Neural progenitor cell (in vitro differentiated cells): ENCODE measurements around the gene ANKDD1B. TPM values are rescaled to one million over a fixed set of nuclear protein-coding genes. Genes with fewer than 3 reads are reported as not detected.
"Not testable (repeated sequence)": the region's sequence is repeated elsewhere in the genome, so short reads cannot be mapped to it uniquely, and the experiment has no call there.

ENCODE experiments used
- DNase-seq: peaks from one replicate; pipeline ENCODE4 v3.0.0-alpha.2; 2016; ENCODE audit warnings: low spot score
- H2AFZ ChIP-seq: fragments of 200-600 bp; sonication (generic); replicated peaks from 2 replicates; pipeline ENCODE4 v1.6.1; 2016; ENCODE audit warnings: antibody characterized with exemption
- H3F3A ChIP-seq: fragments of 200-600 bp; sonication (generic); 2 replicates; pipeline ENCODE4 v1.6.1; 2016; ENCODE audit warnings: antibody characterized with exemption, low read depth
- H3K27ac ChIP-seq: fragments of 200-600 bp; sonication (generic); 2 replicates; pipeline ENCODE4 v1.5.1; 2016; ENCODE audit warnings: mild to moderate bottlenecking
- H3K27me3 ChIP-seq: fragments of 200-600 bp; sonication (generic); 2 replicates; pipeline ENCODE4 v1.6.1; 2016; ENCODE audit warnings: mild to moderate bottlenecking, moderate library complexity
- H3K36me3 ChIP-seq: fragments of 200-600 bp; sonication (generic); 2 replicates; pipeline ENCODE4 v1.5.1; 2016
- H3K4me1 ChIP-seq: fragments of 200-600 bp; sonication (generic); 2 replicates; pipeline ENCODE4 v1.6.1; 2016; ENCODE audit warnings: mixed run types
- H3K4me2 ChIP-seq: fragments of 200-600 bp; sonication (generic); 2 replicates; pipeline ENCODE4 v1.6.1; 2016
- H3K4me3 ChIP-seq: fragments of 200-600 bp; sonication (generic); 2 replicates; pipeline ENCODE4 v1.5.1; 2016
- H3K79me2 ChIP-seq: fragments of 200-600 bp; sonication (generic); 2 replicates; pipeline ENCODE4 v1.6.1; 2016; ENCODE audit warnings: low read depth
- H3K9ac ChIP-seq: fragments of 200-600 bp; sonication (generic); 2 replicates; pipeline ENCODE4 v1.6.1; 2016
- H3K9me3 ChIP-seq: fragments of 200-600 bp; sonication (generic); 2 replicates; pipeline ENCODE4 v1.5.1; 2016; ENCODE audit warnings: low read depth
- H4K20me1 ChIP-seq: fragments of 200-600 bp; sonication (generic); 2 replicates; pipeline ENCODE4 v1.6.1; 2016; ENCODE audit warnings: low read depth
- H3K27ac Mint-ChIP-seq: 3 replicates; pipeline ENCODE4 v1.8.0; 2021; ENCODE audit warnings: mixed read lengths
- H3K27me3 Mint-ChIP-seq: 2 replicates; pipeline ENCODE4 v1.8.0; 2022; ENCODE audit warnings: low read depth, mild to moderate bottlenecking, inconsistent platforms, moderate library complexity, mixed read lengths; ENCODE audit not compliant: insufficient read depth
- H3K36me3 Mint-ChIP-seq: 3 replicates; pipeline ENCODE4 v1.8.0; 2021; ENCODE audit warnings: mixed read lengths
- H3K4me1 Mint-ChIP-seq: 3 replicates; pipeline ENCODE4 v1.8.0; 2021; ENCODE audit warnings: mixed read lengths
- H3K4me3 Mint-ChIP-seq: 3 replicates; pipeline ENCODE4 v1.8.0; 2021; ENCODE audit warnings: mild to moderate bottlenecking, moderate library complexity, mixed read lengths
- H3K9me3 Mint-ChIP-seq: 3 replicates; pipeline ENCODE4 v1.8.0; 2020; ENCODE audit warnings: mixed read lengths
- EZH2 ChIP-seq: fragments of 200-600 bp; sonication (generic); IDR thresholded peaks from 2 replicates; pipeline ENCODE4 v1.6.1; 2017; ENCODE audit warnings: antibody characterized with exemption, mild to moderate bottlenecking, moderate library complexity
- EZH2phosphoT487 ChIP-seq: fragments of 200-600 bp; sonication (generic); IDR thresholded peaks from 2 replicates; pipeline ENCODE4 v1.6.1; 2017; ENCODE audit warnings: antibody characterized with exemption
- total RNA-seq: library from RNA; depleted of rRNA; stranded (reverse); fragments of >200 nt; gene quantifications from 2 replicates; pipeline ENCODE4 v1.2.3, GENCODE V29; 2015; ENCODE audit warnings: low replicate concordance
- TF ChIP-seq, protein P1 (sequence below): fragments of 200-600 bp; sonication (generic); IDR thresholded peaks from 2 replicates; pipeline ENCODE4 v1.5.1; 2017; ENCODE audit warnings: antibody characterized with exemption, mild to moderate bottlenecking

The ANKDD1B gene
- 0.40 and 0.60 TPM in 2 replicates for total RNA-seq

DNA sequence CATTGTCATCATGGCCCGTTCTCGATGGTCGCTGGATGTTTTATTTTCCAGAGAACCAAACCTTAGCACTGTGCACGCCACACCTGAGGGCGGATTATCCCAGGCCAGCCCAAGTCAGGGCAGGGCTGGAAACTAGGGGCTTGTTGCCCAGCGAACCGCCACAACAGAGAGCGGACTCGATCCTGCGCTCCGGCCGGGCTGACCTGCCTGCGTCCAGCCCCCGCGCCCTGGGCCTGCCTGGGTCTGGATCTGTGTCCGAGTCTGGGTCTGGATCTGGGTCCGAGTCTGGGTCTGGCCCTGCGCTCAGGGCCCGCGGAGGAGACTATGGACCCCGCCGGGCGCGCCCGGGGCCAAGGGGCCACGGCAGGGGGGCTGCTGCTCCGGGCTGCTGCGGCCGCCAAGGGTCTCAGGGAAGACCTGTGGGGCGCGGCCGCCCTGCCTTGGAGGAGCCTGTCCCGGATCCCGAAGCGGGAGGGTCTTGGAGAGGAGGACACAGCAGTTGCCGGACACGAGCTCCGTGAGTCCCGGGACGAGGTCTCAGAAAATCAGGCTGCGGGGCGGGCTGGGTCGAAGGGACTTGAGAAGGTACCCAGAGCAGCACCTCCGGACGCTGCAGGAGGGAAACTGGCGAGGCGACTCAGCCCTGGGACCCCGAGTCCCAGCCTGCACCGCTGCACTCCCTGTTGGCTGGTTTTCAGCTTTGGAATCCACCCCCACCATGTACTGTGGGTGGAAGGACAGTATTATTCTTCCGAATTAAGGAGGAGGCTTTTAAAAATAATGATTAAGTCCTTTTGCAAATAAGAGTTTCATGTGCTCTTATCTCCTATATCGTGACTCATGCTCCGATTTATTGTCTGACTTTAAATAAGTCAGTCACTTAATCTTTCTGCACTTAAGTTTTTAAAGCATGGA is at the start of gene ANKDD1B:
ANKDD1B (plus strand) TSS at position 143 of the 915 bp plus-strand sequence; CDS start at position 325, 182 bp downstream.
- Histone ChIP-seq H3K9me3 (no peaks in the 10 kb centered on the region), H3K4me2 (peak within 1 kb of the TSS; percentile 89), H3K4me1 (peaks cover 15% of the 10 kb centered on the region), H2AFZ (peak within 1 kb of the TSS; percentile 73), H3K79me2 (no peaks in the 10 kb centered on the region), H4K20me1 (no peaks in the 10 kb centered on the region), H3K27ac (no peak within 1 kb of the TSS), H3K27me3 (peaks cover 9% of the 10 kb centered on the region), H3K4me3 (peak within 1 kb of the TSS; percentile 64), H3F3A (peaks cover 22% of the 10 kb centered on the region), H3K36me3 (no peaks in the 10 kb centered on the region), H3K9ac (no peak within 1 kb of the TSS)
- DNase-seq, result peak; percentile 65
- Mint-ChIP-seq H3K27me3 (peaks cover 9% of the 10 kb centered on the region), H3K27ac (no peak within 1 kb of the TSS), H3K4me3 (peak within 1 kb of the TSS; percentile 82), H3K36me3 (peaks cover 4% of the 10 kb centered on the region), H3K4me1 (peaks cover 24% of the 10 kb centered on the region), H3K9me3 (no peaks in the 10 kb centered on the region)
- TF ChIP-seq EZH2phosphoT487, result no peak
- peak; percentile 26 for TF ChIP-seq EZH2
- TF ChIP-seq, protein P1, sequence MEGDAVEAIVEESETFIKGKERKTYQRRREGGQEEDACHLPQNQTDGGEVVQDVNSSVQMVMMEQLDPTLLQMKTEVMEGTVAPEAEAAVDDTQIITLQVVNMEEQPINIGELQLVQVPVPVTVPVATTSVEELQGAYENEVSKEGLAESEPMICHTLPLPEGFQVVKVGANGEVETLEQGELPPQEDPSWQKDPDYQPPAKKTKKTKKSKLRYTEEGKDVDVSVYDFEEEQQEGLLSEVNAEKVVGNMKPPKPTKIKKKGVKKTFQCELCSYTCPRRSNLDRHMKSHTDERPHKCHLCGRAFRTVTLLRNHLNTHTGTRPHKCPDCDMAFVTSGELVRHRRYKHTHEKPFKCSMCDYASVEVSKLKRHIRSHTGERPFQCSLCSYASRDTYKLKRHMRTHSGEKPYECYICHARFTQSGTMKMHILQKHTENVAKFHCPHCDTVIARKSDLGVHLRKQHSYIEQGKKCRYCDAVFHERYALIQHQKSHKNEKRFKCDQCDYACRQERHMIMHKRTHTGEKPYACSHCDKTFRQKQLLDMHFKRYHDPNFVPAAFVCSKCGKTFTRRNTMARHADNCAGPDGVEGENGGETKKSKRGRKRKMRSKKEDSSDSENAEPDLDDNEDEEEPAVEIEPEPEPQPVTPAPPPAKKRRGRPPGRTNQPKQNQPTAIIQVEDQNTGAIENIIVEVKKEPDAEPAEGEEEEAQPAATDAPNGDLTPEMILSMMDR, result no peak

- H3K4me1 Mint-ChIP-seq, result peaks cover 17% of the 10 kb centered on the region
- peaks cover 33% of the 10 kb centered on the region for H3K9me3 Mint-ChIP-seq
- not testable (repeated sequence) for H2AFZ ChIP-seq, H3K27me3 Mint-ChIP-seq, H3K4me2 ChIP-seq, H3K9me3 ChIP-seq, H3K9ac ChIP-seq, H3F3A ChIP-seq, H3K4me1 ChIP-seq, H3K4me3 ChIP-seq, DNase-seq, H3K36me3 ChIP-seq, H3K27me3 ChIP-seq, H3K27ac ChIP-seq, H4K20me1 ChIP-seq, H3K4me3 Mint-ChIP-seq
- H3K36me3 Mint-ChIP-seq, result peaks cover 34% of the 10 kb centered on the region
- peak overlapping the region; percentile 18 for H3K27ac Mint-ChIP-seq
- peaks cover 13% of the 10 kb centered on the region for H3K79me2 ChIP-seq
Measured at GRCh38 chr5:75565991-75566709, 45.1 kb upstream of the ANKDD1B start.

DNA sequence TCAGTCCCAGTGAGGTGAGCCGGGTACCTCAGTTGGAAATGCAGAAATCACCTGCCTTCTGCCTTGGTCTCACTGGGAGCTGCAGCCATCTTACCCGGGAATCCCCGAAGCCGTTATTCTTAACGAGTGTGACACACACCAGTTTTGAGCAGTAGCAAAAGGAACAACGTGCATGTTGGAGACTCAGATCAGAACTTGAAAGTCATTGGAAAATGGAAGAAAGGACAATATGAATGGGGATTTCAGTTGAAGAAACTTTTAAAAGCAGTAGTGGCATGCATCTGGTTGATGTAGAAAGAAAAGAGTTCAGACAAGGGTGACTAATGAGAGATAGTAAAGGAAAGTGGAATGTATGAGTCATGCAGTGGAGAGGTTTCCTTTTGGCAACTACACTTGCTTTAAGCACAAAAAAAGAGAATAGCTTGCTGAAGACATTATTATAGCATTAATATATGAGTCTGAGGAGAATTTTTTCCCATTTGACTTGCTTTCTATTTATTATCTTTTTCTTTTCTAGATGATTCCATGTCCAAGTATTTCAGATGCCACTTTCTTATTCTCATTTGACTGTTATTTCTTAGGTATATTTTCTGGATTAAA is 44.4 kb upstream of the ANKDD1B start:
- H3K9ac ChIP-seq, result no peak overlapping the region
- H3F3A ChIP-seq, result no peaks in the 10 kb centered on the region
- no peaks in the 10 kb centered on the region for H3K27me3 ChIP-seq
- Mint-ChIP-seq H3K9me3 (peaks cover 29% of the 10 kb centered on the region), H3K36me3 (peaks cover 31% of the 10 kb centered on the region), H3K27me3 (no peaks in the 10 kb centered on the region), H3K27ac (peak overlapping the region; percentile 18), H3K4me1 (peaks cover 17% of the 10 kb centered on the region), H3K4me3 (no peak overlapping the region)
- no peaks in the 10 kb centered on the region for H3K4me1 ChIP-seq
- H3K36me3 ChIP-seq, result no peaks in the 10 kb centered on the region
- H4K20me1 ChIP-seq, result no peaks in the 10 kb centered on the region
- peaks cover 8% of the 10 kb centered on the region for H3K9me3 ChIP-seq
- no peak overlapping the region for H2AFZ ChIP-seq
- no peak overlapping the region for H3K4me3 ChIP-seq
- DNase-seq, result no peak
- peaks cover 13% of the 10 kb centered on the region for H3K79me2 ChIP-seq
- no peak for TF ChIP-seq EZH2
- no peak for TF ChIP-seq EZH2phosphoT487
- TF ChIP-seq, protein P1, result no peak
- H3K27ac ChIP-seq, result no peak overlapping the region
- no peak overlapping the region for H3K4me2 ChIP-seq
